Astrocyte of the cerebellum (primary cell): Measurements from ENCODE around the gene RNF112.

Experiments
- DNase-seq: peaks from one replicate; pipeline ENCODE4 v3.0.0-alpha.2; 2011; ENCODE audit warnings: low read depth
- H3K4me3 ChIP-seq: 2 replicates; pipeline ENCODE4 v1.5.1; 2011; ENCODE audit warnings: mild to moderate bottlenecking, low read depth, low read length, moderate library complexity
- CTCF ChIP-seq: IDR thresholded peaks from 2 replicates; pipeline ENCODE4 v1.5.1; 2012; ENCODE audit warnings: low read length, low read depth, moderate library complexity, mild to moderate bottlenecking; ENCODE audit errors: missing control alignments
- in situ Hi-C: cut with HindIII; loops from 2 replicates; pipeline ENCODE4 v1.10.0; 2017; ENCODE audit warnings: low sequenced_read_pairs

The RNF112 gene

GRCh38 chr17:19399750-19400450, 11.1 kb upstream of the RNF112 start:
- TF ChIP-seq CTCF, result no peak
- in situ Hi-C loops, result no loop called here
- DNase-seq, result no peak
- H3K4me3 ChIP-seq, result no peak overlapping the region

GRCh38 chr17:19401321-19402010, 9.6 kb upstream of the RNF112 start:
- in situ Hi-C loops, result no loop called here
- TF ChIP-seq CTCF, result no peak
- H3K4me3 ChIP-seq, result no peak overlapping the region
- DNase-seq, result no peak

- H3K4me3 ChIP-seq, result no peak overlapping the region
- no peak for TF ChIP-seq CTCF
- in situ Hi-C loops, result no loop called here
- DNase-seq, result no peak
Measured at GRCh38 chr17:19402171-19402570, 8.9 kb upstream of the RNF112 start.

GRCh38 chr17:19403021-19403420, 8.0 kb upstream of the RNF112 start:
- in situ Hi-C loops, result no loop called here
- DNase-seq, result no peak
- no peak for TF ChIP-seq CTCF

GRCh38 chr17:19404264-19404663, 6.8 kb upstream of the RNF112 start:
- no peak for TF ChIP-seq CTCF
- DNase-seq, result no peak
- no peak overlapping the region for H3K4me3 ChIP-seq
- in situ Hi-C loops, result no loop called here

More at GRCh38 chr17:19403021-19403420, 8.0 kb upstream of the RNF112 start:
- no peak overlapping the region for H3K4me3 ChIP-seq

- no peak overlapping the region for H3K4me3 ChIP-seq
- in situ Hi-C loops, result no loop called here
- DNase-seq, result no peak
- no peak for TF ChIP-seq CTCF
Measured at GRCh38 chr17:19405114-19405513, 5.9 kb upstream of the RNF112 start.
